ENCODE data around the gene UBE2I.
A peak's percentile ranks its signal among the peaks of the same experiment; 100 is the strongest.

UBE2I gene

DNA sequence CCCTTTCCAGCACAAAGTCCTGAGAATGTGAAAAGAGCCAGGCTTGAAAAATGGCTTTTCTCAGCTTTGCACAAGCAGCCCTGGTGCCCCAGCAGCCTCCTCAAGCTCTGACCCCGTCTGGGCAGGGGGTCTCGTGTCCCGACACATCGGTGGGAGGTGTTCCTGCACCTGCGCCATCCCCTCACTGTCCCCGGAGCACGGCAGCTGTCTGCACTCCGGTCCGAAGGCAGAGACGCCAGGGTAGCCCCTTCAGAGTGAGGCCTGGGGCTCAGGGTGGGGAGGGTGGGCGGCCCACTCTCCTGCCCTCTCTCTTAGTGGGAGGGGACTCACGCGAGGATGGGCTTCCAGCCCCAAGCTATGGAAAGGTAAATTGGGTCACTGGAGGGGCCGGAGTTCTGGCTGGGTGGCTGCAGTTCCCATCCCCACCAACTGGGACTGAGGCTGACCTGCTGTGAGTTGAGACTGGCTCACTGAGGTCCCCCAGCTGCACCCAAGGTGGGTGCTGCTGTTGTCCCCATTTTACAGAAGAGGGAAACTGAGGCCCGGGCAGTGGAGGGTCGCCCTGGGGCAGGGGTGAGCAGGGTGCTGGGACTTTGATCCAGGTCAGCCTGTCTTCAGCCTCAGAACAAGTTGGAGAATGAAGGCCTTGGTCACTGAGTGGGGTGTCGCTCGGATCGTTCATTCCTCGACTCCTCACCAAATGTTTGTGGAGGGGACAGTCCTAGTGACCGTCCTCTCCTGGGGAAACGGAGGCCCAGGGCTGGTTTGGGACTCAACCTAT is 21.7 kb downstream of the UBE2I start:
- DNase-seq, result no peak

DNA sequence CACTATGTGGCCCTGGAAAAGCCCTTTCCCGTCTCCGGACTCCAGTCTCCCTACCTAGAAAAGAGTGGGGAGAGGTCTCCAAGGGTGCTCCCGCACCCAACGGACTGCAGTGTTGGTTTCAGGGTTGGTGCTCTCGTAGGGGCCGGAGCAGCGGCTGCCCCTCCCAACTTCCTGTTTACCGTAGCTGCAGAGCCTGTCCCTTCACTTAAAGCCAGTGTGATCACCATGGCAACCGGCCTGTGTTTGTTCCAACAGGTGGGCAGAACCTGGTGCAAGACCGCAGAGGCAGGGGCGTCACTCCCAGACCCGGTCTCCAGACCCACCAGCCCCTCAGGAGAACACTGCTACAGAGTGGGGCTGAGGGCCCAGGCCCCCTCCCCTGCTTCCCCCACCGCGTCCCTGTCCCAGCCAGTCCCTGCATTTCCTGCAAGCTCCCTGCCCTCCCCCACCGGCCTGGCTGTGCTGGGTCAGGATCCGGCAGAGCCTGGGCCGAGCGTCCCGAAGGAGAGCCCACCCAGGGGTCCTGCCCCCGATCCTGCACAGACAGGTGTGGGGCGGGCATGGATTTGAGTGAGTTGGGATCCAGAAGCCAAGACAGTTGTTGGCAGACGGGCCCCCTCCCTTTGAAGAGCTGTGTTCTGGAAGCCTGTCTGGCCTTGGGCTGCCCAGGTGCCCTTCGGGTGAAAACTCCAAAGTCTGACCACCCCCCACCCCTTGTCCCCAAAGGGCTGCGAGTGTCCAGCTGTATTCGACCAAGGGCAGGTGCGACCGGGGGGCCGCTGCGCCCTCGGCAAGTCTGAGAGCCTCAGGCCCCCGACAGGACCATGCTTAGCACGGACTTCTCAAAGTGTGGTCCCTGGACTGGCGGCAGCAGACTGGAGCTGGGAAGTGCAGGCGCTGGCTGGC is 22.5 kb downstream of the UBE2I start:
- DNase-seq, result peak; percentile 42

DNA sequence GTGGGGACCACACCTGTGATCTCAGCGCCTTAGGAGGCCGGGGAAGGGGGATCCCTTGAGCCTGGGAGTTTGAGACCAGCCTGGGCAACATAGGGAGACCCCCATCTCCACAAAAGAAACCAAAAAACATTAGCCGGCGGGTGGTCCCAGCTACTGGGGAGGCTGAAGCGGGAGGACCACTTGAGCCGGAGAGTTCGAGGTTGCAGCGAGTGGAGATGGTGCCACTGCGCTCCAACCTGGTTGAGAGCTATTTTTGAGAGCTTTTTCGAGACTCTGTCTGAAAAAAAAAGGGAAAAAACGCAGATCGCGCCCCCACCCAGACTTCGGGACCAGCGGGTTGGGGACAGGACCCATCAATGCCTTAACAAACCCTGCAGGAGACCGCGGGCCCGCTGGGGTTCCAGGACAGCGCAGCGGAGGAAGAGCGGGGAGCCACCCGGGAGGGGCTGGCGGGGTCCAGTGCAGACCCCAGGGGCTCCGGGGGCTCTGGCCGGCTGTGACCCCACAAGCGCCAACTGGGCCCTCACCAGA is 23.2 kb downstream of the UBE2I start:
- DNase-seq, result no peak

DNA sequence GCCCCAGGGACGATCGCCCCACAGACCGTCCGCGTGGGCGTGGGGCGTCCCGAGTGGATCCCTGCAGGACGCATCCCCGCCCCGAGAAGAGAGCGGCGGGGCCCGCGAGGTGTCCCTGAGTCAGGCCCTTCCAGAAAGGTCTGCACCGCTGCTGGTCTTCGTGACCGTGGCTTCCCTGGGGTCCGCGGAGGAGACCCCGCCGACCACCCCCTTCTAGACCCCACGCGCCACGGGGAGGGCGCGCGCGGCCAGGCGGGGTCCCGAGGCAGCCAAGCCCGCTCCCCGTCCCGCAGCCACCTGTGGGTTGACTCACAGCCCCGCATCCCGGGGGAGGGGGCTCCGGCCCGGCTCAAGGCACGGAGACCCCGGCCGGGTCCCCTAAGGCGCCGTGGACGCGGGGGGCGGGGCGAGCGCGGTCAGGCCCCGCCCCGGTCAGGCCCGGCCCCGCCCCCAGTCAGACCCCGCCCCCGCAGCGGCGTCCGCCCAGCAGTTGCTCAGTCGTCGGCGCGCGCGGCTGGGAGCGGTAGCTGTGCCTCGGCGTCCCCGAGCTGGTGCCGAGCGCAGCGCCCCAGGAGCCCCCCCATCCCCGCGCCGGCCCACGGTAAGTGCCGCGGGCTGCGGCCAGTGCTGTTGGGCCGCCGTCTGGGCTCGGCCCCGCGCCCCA is 23.8 kb downstream of the UBE2I start, which contains the start of gene BAIAP3:
Gene BAIAP3 (plus strand): TSS at position 497 of the 664 bp plus-strand sequence. CDS start 4,905 bp downstream, outside the sequence.
- peak; percentile 61 for DNase-seq

DNA sequence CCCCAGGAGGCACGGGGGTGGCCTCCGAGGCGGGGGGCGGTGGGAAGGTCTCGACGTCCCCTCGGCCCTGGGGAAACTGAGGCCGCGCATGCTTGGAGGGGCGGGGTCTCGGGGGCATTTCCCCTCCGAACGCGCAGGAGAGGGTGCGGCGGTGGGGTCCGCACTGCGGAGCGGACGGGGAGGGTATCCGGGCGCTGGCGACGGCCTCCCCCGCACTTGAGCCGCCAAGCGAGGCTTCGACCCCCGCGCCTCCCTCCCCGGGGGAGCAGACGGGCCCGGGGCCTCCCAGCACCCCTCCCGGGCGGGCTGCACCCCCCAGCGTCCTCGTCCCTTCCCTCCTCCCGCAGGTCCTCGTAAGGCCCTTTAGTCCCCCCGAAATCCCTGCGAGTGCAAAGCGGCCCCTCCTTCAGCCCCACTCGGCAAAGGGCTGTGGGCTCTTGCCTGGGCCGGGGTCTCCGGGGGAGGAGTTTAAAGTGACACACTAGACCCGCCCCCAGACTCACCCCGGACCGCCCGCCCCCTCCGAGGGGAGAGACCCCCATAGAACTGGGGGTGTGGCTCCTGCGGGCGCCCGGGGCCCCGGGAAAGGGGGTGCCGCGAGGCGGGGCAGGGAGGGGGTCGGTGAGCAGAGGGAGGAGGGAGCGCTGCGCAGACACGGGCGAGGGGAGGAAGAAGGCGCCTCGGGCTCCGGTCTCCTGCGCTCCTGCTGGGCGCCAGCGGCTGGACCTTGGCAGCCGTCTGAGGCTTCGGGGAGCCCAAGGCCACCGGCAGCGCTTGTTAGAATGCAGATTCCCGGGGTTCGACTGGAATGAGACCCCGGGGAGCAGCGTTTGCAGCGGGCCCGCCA is 24.6 kb downstream of the UBE2I start:
- no peak for DNase-seq

DNA sequence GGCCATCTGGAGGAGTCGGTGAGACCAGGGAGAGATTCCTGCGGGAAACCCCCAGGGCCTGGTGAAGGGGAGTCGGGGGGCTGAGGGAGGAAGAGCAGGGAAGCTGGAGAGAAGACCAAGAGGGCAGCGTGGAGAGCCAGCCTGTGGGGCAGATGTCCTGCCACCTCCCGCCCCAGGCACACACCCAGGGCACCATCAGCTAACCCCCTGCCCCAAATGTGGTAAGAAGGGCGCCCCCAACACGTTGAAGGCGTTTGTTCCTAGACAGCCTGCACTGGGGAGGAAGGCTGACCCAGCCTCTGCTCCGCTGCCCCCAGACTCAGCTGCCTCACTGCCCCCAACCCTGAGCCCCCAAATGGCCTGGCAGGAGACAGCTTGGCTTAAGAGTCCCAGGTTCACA is 25.3 kb downstream of the UBE2I start:
- DNase-seq, result no peak

DNA sequence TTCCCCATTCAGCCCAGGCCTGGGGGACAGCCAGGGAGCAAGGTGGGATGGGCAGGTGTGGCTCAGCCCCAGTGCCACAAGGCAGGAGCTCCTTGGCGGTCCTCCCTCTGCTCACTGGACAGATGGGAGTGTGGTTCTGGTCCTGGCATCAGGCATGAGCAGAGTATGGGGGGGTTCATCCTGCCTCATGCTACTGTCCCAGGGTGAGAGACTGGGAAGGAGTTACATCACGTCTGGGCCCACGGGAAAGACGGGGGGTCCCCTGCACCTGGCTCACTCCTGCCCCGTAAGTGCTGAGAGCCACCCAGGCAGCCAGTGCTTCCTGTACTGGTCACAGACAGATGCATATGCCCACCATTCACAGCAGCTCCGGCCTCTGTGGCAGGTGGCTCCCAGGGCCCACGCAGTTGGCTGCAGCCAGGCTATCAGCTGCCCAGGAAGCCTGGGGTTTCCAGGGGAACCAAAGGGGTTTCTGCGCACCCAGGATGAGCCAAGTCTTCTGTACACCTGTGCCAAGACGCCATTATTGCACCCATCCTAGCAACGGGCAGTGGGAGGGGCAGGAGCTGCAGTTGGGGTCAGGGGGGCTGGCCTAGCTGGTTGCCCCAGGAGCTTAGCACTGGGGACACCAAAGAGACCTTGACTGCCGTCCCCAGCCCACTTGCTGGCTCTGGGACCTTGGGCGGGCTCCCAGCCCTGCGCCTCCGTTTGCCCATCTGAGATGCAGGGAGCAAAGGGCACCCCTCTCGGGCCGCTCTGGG is 26.0 kb downstream of the UBE2I start:
- DNase-seq, result no peak

DNA sequence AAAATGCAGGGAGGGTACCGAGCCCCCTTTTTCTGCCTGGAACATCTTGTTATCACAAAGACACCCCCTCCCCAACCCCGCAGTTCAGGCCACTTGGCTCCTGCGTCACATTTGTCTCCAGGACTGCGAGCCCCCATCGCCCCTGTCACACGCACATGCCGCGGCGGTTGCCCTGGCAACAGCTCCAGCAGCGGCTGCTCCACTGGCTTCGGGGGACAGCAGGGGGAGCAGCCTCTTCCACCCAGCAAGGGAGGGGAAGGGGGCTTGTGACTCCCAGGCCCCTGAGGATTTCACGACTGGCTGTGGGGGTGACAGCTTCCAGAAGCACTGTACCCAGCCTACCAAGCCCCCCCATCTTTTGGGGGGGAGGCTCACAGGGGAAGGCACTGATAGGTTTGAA is 26.6 kb downstream of the UBE2I start:
- no peak for DNase-seq

DNA sequence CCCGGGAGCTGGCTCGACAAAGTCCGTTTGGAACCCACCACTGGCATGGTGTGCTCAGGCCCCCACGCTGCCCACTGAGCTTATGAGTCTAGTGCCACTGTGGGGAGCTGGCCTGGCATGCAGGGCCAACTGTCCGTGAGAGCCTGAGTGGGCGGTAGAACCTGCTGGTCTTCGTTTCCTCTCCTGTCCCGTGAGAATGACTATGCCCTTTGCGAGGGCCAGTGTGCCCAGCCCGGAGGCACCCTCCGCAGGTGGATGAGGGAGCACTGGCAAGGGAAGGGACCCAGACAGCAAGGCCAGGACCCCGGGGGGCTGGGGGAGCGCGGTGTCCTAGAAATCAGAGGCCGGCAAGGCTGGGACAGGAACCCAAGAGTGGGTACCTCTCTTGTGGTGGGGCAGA is 27.2 kb downstream of the UBE2I start:
- no peak for DNase-seq

DNA sequence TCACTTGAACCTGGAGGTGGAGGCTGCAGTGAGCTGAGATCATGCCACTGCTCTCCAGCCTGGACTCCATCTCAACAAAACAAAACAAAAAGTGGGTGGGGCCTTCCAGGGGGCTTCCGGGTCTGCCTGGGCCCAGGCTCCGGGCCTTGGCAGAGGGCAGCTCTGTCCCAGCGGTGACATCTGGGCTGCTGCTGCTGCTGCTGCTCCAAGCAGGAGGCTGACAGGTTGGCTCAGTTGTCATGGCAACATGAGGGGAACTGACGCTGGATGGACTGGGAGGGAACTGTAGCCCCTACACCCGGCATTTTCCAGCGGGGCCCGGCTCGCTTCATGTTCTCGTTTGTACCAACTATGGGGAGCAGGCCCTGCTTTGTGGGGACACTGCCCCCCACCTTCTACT is 28.1 kb downstream of the UBE2I start:
- DNase-seq, result no peak

DNA sequence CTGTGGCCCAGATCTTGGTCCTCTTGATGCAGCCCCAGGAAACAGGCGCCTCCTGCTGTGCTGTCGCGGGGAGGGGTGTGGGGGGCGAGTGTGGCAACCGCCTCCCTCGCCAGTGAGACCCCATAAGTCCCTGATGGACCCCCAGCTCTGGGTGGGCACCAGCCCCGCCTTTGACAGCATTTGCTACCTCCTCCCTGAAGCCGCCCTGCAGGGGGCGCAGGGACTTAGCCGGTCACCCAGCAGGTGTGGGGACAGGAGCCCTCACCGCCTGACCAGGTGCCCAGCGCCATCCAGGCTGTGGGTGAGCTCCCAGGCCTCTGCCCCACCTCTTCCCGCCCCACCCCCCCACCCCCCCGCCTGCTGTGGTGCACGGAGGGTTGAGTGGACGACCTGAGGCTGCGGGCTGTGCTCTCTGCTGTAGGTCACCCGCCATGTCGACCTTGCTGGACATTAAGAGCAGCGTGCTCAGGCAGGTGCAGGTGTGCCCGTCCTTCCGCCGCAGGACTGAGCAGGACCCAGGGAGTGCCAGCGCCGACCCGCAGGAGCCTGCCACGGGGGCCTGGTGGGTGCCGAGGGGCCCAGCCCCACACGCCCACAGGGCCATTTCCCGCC is 28.8 kb downstream of the UBE2I start:
- peak; percentile 45 for DNase-seq

DNA sequence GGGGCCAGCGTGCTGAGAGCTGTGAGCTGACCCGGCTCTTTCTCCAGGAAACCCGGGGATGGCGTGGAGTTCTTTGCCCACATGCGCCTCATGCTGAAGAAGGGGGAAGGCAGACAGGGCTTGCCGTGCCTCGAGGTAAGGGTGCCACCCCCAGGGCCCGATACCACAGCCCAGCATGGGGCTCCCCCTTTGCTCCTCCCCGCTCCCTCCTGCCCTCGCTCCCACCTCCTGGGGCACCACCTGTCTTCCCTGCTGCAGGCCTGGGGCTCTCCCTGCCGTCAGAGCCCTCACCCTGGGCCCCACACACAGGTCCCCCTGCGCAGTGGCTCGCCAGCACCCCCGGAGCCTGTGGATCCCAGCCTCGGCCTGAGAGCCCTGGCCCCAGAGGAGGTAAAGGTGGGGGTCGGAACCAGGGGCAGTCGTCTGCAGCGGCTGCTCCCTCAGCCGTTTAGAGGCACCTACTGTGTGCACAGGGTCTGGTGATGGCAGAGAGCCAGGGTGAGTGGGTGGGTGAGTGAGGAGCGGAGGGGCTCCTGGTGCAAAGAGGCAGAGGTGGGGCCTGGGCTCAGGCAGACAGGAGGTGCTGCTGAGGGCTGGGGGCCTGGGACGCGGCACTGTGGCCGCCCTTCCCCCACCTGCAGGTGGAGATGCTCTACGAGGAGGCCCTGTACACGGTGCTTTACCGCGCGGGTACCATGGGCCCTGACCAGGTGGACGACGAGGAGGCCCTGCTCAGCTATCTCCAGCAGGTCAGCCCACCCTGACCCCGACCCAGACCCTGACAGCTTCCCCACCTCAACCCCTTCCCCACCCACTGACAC is 29.6 kb downstream of the UBE2I start:
- no peak for DNase-seq

DNA sequence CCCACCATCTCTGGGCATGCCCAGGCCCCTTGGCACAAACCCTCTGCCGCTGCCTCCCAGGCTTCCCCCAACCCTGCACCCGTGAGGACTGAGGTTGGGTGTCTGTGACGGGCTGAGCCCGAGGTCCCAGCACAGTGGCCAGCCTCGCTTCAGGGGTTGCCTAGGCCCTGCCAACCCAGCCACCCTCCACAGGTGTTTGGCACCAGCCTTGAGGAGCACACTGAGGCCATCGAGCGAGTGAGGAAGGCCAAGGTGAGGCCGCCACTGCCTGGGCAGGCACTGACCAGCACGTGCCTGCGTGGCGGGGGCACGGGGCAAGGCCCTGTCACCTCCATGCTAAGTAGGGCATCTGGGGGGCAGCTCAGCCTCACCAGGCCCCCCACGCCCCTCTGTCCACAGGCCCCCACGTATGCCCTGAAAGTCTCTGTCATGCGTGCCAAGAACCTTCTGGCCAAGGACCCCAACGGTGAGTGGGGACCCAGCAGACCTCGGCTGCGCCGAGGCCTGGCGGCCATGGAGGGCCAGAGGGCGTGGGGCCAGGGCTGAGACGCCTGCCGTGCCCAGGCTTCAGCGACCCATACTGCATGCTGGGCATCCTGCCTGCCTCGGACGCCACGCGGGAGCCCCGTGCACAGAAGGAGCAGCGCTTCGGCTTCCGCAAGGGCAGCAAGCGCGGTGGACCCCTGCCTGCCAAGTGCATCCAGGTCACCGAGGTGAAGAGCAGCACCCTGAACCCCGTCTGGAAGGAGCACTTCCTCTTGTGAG is 31.5 kb downstream of the UBE2I start:
- no peak for DNase-seq

DNA sequence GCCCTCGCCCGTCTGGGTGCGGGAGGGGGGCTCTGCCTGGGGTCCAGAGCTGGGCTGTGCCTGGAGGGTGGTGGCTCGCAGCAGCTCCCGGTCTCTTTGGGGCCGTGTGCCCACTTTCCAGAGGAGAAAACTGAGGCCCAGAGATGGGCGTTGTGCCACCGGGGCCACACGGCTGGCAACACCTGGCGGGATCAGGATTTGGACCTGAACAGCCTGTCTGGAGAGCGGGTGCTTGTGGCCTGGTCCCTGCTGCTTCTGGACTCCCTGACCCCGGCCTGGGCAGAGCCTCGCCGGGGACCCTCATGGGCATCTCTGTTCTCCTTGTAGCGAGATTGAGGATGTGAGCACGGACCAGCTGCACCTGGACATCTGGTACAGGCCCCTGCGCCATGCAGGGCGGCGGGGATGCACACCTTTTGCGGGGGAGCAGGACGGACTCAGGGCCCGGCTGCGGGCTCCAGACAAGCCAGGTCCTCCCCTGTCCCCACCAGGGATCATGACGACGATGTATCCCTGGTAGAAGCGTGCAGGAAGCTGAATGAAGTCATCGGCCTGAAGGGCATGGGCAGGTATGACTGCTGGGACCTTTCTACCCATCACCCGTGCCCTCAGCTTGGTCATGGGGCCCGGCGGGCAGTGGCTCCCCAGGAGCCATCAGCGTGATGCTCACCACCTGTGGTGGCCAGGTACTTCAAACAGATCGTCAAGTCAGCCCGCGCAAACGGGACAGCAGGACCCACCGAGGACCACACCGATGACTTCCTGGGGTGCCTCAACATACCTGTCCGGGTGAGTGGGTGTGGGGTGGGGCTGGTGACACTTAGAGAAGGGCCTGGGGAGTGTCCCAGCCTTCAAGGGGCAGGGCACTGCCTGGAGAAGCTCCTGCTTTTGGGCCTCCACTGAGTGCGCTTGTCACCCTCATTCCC is 32.3 kb downstream of the UBE2I start:
- DNase-seq, result no peak

DNA sequence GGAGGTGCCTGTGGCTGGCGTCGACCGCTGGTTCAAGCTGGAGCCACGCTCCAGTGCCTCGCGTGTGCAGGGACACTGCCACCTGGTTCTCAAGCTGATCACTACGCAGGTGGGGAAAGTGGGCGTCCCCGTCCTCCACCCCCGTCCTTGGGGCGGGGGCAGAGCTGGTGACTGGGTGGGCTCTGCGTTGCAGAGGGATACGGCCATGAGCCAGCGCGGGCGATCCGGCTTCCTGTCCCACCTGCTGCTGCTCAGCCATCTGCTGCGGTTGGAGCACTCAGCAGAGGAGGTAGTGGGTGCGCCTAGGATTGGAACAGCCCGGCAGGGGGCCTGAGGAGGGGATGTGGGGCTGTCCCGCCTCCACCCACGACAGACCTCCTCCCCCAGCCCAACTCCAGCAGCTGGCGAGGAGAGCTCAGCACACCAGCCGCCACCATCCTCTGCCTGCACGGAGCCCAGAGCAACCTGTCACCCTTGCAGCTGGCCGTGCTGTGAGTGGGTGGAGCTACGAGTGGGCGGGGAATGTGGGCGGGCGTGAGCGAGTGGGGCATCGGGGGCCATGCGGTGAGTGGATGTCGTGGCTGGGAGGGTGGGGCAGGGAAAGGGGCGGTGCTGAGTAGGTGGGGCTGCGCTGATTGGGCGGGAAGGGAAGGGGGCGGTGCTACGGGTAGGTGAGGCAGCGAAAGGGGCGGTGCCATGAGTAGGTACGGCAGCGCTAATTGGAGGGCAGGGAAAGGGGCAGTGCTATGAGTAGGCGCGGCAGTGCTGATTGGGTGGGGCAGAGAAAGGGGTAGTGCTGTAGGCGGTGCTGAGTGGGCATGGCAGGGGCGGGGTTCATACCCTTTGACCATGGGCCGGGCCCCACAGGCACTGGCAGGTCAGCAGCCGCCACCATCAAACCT is 33.3 kb downstream of the UBE2I start:
- peak; percentile 98 for DNase-seq

DNA sequence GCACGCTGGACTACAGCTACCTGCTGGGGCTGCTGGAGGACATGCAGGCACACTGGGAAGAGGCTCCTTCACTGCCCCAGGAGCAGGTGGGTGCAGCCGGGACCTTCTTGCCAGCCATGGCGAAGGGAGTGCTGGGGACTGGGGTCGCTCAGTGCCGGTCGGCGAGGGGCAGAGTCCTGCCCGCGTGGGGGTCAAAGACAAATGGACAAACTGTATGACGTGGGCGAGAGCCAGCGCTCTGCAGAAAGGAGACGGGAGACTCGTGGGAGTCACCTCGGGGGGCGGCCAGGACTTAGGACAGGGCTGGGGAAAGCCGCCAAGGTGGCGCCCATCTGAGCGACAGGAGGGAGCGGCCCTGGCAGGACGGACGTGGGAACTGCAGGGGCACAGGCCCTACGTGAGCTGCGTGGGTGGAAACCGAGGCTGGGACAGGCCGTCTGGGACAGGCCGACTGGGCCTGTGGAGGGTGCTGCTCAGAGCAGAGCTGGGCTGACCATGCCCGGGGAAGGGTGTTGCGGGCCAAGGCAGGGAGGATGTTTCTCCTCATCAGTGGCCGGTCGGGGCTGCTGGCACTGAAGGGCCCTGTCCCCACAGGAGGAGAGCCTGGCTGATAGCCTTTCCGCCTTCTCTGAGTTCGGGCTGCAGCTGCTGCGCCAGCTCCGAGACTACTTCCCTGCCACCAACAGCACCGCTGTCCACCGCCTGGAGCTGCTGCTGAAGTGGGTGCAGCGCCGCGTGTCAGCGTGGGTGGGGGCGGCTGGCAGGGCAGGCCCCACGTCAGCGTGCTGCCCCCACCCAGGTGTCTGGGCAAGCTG is 34.2 kb downstream of the UBE2I start:
- DNase-seq, result no peak
